GM12878 (cell line): ENCODE measurements around the gene BCAS3. TPM values are rescaled to one million over a fixed set of nuclear protein-coding genes. Genes with fewer than 3 reads are reported as not detected.
A peak's percentile ranks its signal among the peaks of the same experiment; 100 is the strongest.

ENCODE experiments used
- ATAC-seq: fragments of 200-7000 bp; cut with Tn5 transposase; 3 replicates; pipeline ENCODE4 v1.9.1; 2020; ENCODE audit warnings: mild to moderate bottlenecking, moderate library complexity
- BruUV-seq: library from RNA; stranded (reverse); fragments of 400-500 nt; replicated peaks from 2 replicates; lab custom pipeline; 2021; lab: Mats Ljungman, UMichigan
- CTCF ChIA-PET: fragments of 300-600 bp; sonication (Branson Sonifier 250); formaldehyde crosslinking; extraction: SDS; loops from one replicate; lab custom pipeline; 2021; ENCODE audit warnings: inconsistent platforms; lab: Yijun Ruan, JAX
- POLR2A ChIA-PET: fragments of 350-600 bp; formaldehyde crosslinking; extraction: SDS; loops from one replicate; lab custom pipeline; 2021; ENCODE audit warnings: inconsistent platforms; lab: Charles Lee
- RAD21 ChIA-PET: fragments of 300-600 bp; sonication (Branson Sonifier 250); formaldehyde crosslinking; loops from one replicate; lab custom pipeline; 2023; ENCODE audit warnings: antibody characterized with exemption; ENCODE audit not compliant: unreplicated experiment; lab: Charles Lee
- SMC1A ChIA-PET: fragments of 300-600 bp; sonication (Branson Sonifier 250); formaldehyde crosslinking; loops from one replicate; lab custom pipeline; 2023; ENCODE audit not compliant: unreplicated experiment, uncharacterized antibody; lab: Charles Lee
- DNase-seq: peaks from one replicate; pipeline ENCODE4 v3.0.0-alpha.2; 2011; ENCODE audit warnings: low read depth, low spot score
- FAIRE-seq: peaks from 3 replicates; lab custom pipeline; 2011; peaks lifted over from hg19 to GRCh38; lab: Jason Lieb, UNC
- H2AFZ ChIP-seq: 2 replicates; pipeline ENCODE4 v1.6.0; 2011; ENCODE audit warnings: low read depth, low read length, control low read depth; ENCODE audit not compliant: control insufficient read depth
- H3K27ac ChIP-seq: 2 replicates; pipeline ENCODE4 v1.5.1; 2011; ENCODE audit warnings: control low read depth; ENCODE audit not compliant: control insufficient read depth, insufficient read depth
- H3K27me3 ChIP-seq, 2 experiments: replicated peaks in 1 of 2; 2 replicates each; pipeline versions ENCODE4 v1.6.0 to v1.6.1; 2011; ENCODE audit warnings: low read length in 1 of 2; ENCODE audit not compliant: control insufficient read depth in 2 of 2, insufficient read depth in 2 of 2
- H3K36me3 ChIP-seq, 2 experiments: 2 replicates each; pipeline ENCODE4 v1.5.1; 2011; ENCODE audit warnings: low read length in 1 of 2; ENCODE audit not compliant: control insufficient read depth in 2 of 2, insufficient read depth in 2 of 2
- H3K4me1 ChIP-seq: 2 replicates; pipeline ENCODE4 v1.6.1; 2011; ENCODE audit warnings: mild to moderate bottlenecking, low read length, moderate library complexity, mixed read lengths; ENCODE audit not compliant: control insufficient read depth, insufficient read depth
- H3K4me2 ChIP-seq: 2 replicates; pipeline ENCODE4 v1.6.0; 2011; ENCODE audit warnings: control low read depth; ENCODE audit not compliant: control insufficient read depth, insufficient read depth
- H3K4me3 ChIP-seq: fragments of 200-600 bp; sonication (generic); 2 replicates; pipeline ENCODE4 v1.5.1; 2016
- H3K79me2 ChIP-seq: 2 replicates; pipeline ENCODE4 v1.6.0; 2011; ENCODE audit warnings: low read length; ENCODE audit not compliant: control insufficient read depth, insufficient read depth
- H3K9ac ChIP-seq: 2 replicates; pipeline ENCODE4 v1.8.0; 2011; ENCODE audit warnings: low read length, control low read depth, mixed read lengths; ENCODE audit not compliant: control insufficient read depth, insufficient read depth
- H3K9me3 ChIP-seq: replicated peaks from 3 replicates; pipeline ENCODE4 v1.5.1; 2011; ENCODE audit warnings: mild to moderate bottlenecking, low read length; ENCODE audit not compliant: control insufficient read depth, insufficient read depth
- H4K20me1 ChIP-seq: 2 replicates; pipeline ENCODE4 v1.6.0; 2011; ENCODE audit not compliant: control insufficient read depth, insufficient read depth
- CBX3 ChIP-seq: fragments of 200-600 bp; sonication (generic); IDR thresholded peaks from 2 replicates; pipeline ENCODE4 v1.6.1; 2016; ENCODE audit warnings: low read depth, borderline replicate concordance
- CEBPZ ChIP-seq: fragments of 150-350 bp; IDR thresholded peaks from 2 replicates; pipeline ENCODE4 v1.6.1; 2016; ENCODE audit warnings: low read depth, low read length
- E4F1 ChIP-seq: fragments of 450-650 bp; IDR thresholded peaks from 2 replicates; pipeline ENCODE4 v1.6.1; 2018; ENCODE audit warnings: borderline replicate concordance, mild to moderate bottlenecking; ENCODE audit not compliant: partially characterized antibody
- ETV6 ChIP-seq, 2 experiments: fragments of 450-650 bp in 1 of 2; IDR thresholded peaks in 1 of 2; conservative IDR thresholded peaks in 1 of 2; 2 replicates each; pipeline ENCODE4 v1.6.1; 2014; ENCODE audit warnings: antibody characterized with exemption in 1 of 2, borderline replicate concordance in 1 of 2, low read depth in 1 of 2, mild to moderate bottlenecking in 1 of 2, moderate library complexity in 1 of 2
- FOXK2 ChIP-seq: fragments of 450-650 bp; IDR thresholded peaks from 2 replicates; pipeline ENCODE4 v1.6.1; 2017; ENCODE audit warnings: mild to moderate bottlenecking, moderate library complexity
- IKZF2 ChIP-seq, 2 experiments: fragments of 450-650 bp; IDR thresholded peaks; 2 replicates each; pipeline ENCODE4 v1.6.1; 2017; ENCODE audit warnings: mild to moderate bottlenecking in 2 of 2, moderate library complexity in 2 of 2
- MTA2 ChIP-seq: fragments of 450-650 bp; IDR thresholded peaks from 2 replicates; pipeline ENCODE4 v1.6.1; 2016; ENCODE audit warnings: low read depth, mild to moderate bottlenecking, moderate library complexity
- SIN3A ChIP-seq: IDR thresholded peaks from 2 replicates; pipeline ENCODE4 v1.6.1; 2012; ENCODE audit warnings: low read depth, low read length, improper control_type of control experiment
- YY1 ChIP-seq: IDR thresholded peaks from 2 replicates; pipeline ENCODE4 v1.6.1; 2011; ENCODE audit warnings: low read depth, mild to moderate bottlenecking, low read length
- ZBTB33 ChIP-seq: fragments of 450-650 bp; IDR thresholded peaks from 2 replicates; pipeline ENCODE4 v1.6.1; 2017; ENCODE audit warnings: mild to moderate bottlenecking
- WGBS: methylation state at CpG from one replicate; pipeline ENCODE4 v1.1.6; 2016; ENCODE audit warnings: low lambda C conversion rate; ENCODE audit not compliant: insufficient replicate concordance, insufficient coverage; ENCODE audit errors: missing lambda C conversion rate; 5-methylcytosine and 5-hydroxymethylcytosine counted together
- in situ Hi-C: fragments of 300-500 bp; cut with MboI; formaldehyde crosslinking; loops from 9 replicates; pipeline ENCODE4 v1.14.3; 2018; ENCODE audit warnings: mixed read lengths
- intact Hi-C: fragments of 100-400 bp; cut with micrococcal nuclease; formaldehyde crosslinking; loops from one replicate; pipeline ENCODE4 v1.14.2; 2022; ENCODE audit not compliant: unreplicated experiment
- polyA plus RNA-seq, 11 experiments: library from polyadenylated mRNA; depleted of rRNA in 4 of 11; unstranded in 6 of 11; stranded (reverse) in 5 of 11; fragments of >200 nt; fragmentation: Nextera tagmentation in 4 of 11; fragmentation: Illumina TruSeq in 1 of 11; extraction: Ambion mirVana in 4 of 11; extraction: Trizol in 1 of 11; gene quantifications; 1 replicate in 1 of 11; 2 replicates in 10 of 11; pipeline versions ENCODE4 v1.2.1 to v1.2.3, GENCODE V29; 2011 to 2016; ENCODE audit warnings: inconsistent platforms in 2 of 11, missing spikeins in 2 of 11, low read depth in 1 of 11
- total RNA-seq, 4 experiments: library from RNA; depleted of rRNA in 3 of 4; stranded (reverse); fragments of >200 nt in 3 of 4; fragmentation: Illumina TruSeq in 1 of 4; extraction: Trizol in 1 of 4; gene quantifications; 2 replicates each; pipeline versions ENCODE4 v1.2.1 to v1.2.3, GENCODE V29; 2013 to 2021

Gene BCAS3
- total and polyA plus RNA-seq, 10 of the 15 experiments (the other 5 are each of a cell fraction or from before 2014, with no cell fraction given): 2.1 to 11.0 (median 6.6) TPM

DNA sequence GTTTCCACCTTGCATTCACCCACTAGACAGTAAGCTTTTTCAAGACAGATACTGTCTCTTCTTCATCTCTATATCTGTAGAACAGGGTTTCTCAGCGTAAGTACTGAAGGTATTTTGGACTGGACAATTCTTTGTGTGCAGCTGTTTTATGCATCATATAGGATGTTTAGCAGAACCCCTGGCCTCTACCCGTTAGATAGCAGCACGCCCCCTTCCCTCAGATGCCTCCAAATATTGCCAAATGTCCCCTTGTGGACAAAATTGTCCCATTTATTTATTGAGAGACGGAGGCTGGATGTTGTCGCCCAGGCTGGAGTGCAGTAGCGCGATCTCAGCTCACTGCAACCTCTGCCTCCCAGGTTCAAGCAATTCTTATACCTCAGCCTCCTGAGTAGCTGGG lies 458.6 kb downstream of the BCAS3 start (continued):
- TF ChIP-seq E4F1: no peak
- no peak for TF ChIP-seq ZBTB33
- no peak for TF ChIP-seq CBX3

DNA sequence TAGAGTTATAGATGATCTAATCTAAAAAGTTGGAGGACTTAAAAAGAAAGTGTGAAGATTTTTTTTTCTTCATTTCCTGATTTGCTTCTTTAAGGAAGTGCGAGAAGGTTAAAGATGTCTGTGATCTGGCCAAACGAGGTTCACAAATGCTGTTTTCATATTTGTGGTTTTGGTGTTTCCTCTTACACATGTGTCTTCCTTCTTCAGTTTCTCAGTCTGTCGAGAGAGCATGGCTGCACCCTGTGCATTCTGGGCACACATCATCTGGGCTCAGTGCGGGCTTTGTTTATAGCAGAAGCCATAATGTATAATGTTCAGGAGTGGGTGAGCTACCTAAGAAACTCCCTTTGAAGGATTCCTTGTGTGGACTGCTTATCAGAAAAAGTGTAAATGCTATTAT lies 461.6 kb downstream of the BCAS3 start:
- Histone ChIP-seq H3K4me3 (no peak overlapping the region), H3K27ac (no peak overlapping the region), H3K27me3 (no peaks in the 10 kb centered on the region), H2AFZ (no peak overlapping the region), H3K9me3 (no peaks in the 10 kb centered on the region), H3K36me3 (no peaks in the 10 kb centered on the region), H3K79me2 (no peaks in the 10 kb centered on the region), H3K4me2 (no peak overlapping the region), H4K20me1 (no peaks in the 10 kb centered on the region), H3K4me1 (peaks cover 5% of the 10 kb centered on the region; the same call in 1 of the 2 replicates), H3K9ac (no peak overlapping the region)
- DNase-seq (peak; percentile 77), ATAC-seq (peak; percentile 98), FAIRE-seq (peak; percentile 90)
- no TSS peak for BruUV-seq
- 1% methylated on average over 4 of the region's 4 CpGs for WGBS
- CTCF ChIA-PET: interaction anchor here (1.2 kb wide), 1 partner anchor 136 kb away, joined by 4 read pairs; no protein-coding TSS in a partner anchor
- in situ Hi-C loops: no loop called here
- POLR2A ChIA-PET: no interaction called here
- SMC1A ChIA-PET: interaction anchor here (0.5 to 1.7 kb wide), 2 partner anchors 10 to 42 kb away, joined by 4 to 5 read pairs; no protein-coding TSS in a partner anchor
- intact Hi-C loops: no loop called here
- RAD21 ChIA-PET: interaction anchor here (1.1 kb wide), 1 partner anchor 112 kb away, joined by 3 read pairs; no protein-coding TSS in a partner anchor
- TF ChIP-seq CEBPZ (no peak), IKZF2 (IDR thresholded peaks at IDR 0.05) (peak in 1 of 2 experiments; percentile 17; a peak in 1 of 4 replicates), ETV6 (conservative IDR thresholded peaks at IDR 0.05 in 1 of 2, IDR thresholded peaks at IDR 0.05 in 1 of 2; ENCODE audit: borderline replicate concordance in 1 of 2, low read depth in 1 of 2) (peak in 1 of 2 experiments; percentile 96; a peak in 2 of 4 replicates), MTA2 (peak; percentile 26; the same call in 1 of the 2 replicates), FOXK2 (peak; percentile 22; the same call in 1 of the 2 replicates), SIN3A (no peak), YY1 (0 out of 2 replicates have a peak, but pooled peaks have one; percentile 33)
